K562 (cell line): Measurements from ENCODE around the gene UBE2E2. TPM values are rescaled to one million over a fixed set of nuclear protein-coding genes. Genes with fewer than 3 reads are reported as not detected.

Experiments used
- ATAC-seq: fragments of 200-7000 bp; cut with Tn5 transposase; 3 replicates; pipeline ENCODE4 v1.9.1; 2020; ENCODE audit warnings: moderate library complexity
- BruUV-seq: library from RNA; stranded (reverse); fragments of 400-500 nt; replicated peaks from 2 replicates; lab custom pipeline; 2021; lab: Mats Ljungman, UMichigan
- CTCF ChIA-PET: fragments of 300-600 bp; formaldehyde crosslinking; extraction: SDS; loops from one replicate; lab custom pipeline; 2021; ENCODE audit warnings: low intra/inter-chr PET ratio; lab: Yijun Ruan, JAX
- POLR2A ChIA-PET: fragments of 300-600, 350-650 bp; sonication (Branson Sonifier 250); formaldehyde crosslinking; extraction: SDS; loops from one replicate; lab custom pipeline; 2021; ENCODE audit warnings: antibody characterized with exemption, inconsistent platforms; lab: Yijun Ruan, JAX
- DNase-seq, 4 experiments: peaks; one replicate each; pipeline versions ENCODE4 v3.0.0 to v3.0.0-alpha.2; 2011 to 2018; ENCODE audit warnings: low spot score in 3 of 4, mixed read lengths in 3 of 4; ENCODE audit errors: extremely low read depth in 1 of 4
- FAIRE-seq: peaks from 2 replicates; lab custom pipeline; 2011; peaks lifted over from hg19 to GRCh38; lab: Jason Lieb, UNC
- H2AFZ ChIP-seq: 2 replicates; pipeline ENCODE4 v1.6.0; 2011; ENCODE audit warnings: low read depth, low read length, control low read depth, inconsistent platforms
- H3K27ac ChIP-seq: fragments of 200-600 bp; 3 replicates; pipeline ENCODE4 v1.8.0; 2011; ENCODE audit warnings: low read depth, mild to moderate bottlenecking, control low read depth, inconsistent platforms, low read length, moderate library complexity, mixed read lengths; ENCODE audit errors: extremely low read depth
- H3K27me3 ChIP-seq, 2 experiments: fragments of 300-600 bp in 1 of 2; 2 replicates in 1 of 2; 3 replicates in 1 of 2; pipeline versions ENCODE4 v1.6.0 to v1.8.0; 2011; ENCODE audit warnings: inconsistent platforms in 2 of 2, low read length in 2 of 2, mild to moderate bottlenecking in 1 of 2, mixed read lengths in 1 of 2, moderate library complexity in 1 of 2; ENCODE audit not compliant: control insufficient read depth in 2 of 2, insufficient read depth in 2 of 2
- H3K36me3 ChIP-seq: fragments of 300-600 bp; 3 replicates; pipeline ENCODE4 v1.8.0; 2011; ENCODE audit warnings: mild to moderate bottlenecking, low read length, inconsistent platforms; ENCODE audit not compliant: control insufficient read depth, insufficient read depth
- H3K4me1 ChIP-seq, 2 experiments: fragments of 200-600 bp in 1 of 2; replicated peaks in 1 of 2; 2 replicates in 1 of 2; 3 replicates in 1 of 2; pipeline versions ENCODE4 v1.5.1 to v1.8.0; 2011; ENCODE audit warnings: inconsistent platforms in 2 of 2, low read length in 2 of 2, mild to moderate bottlenecking in 1 of 2, mixed read lengths in 1 of 2, moderate library complexity in 1 of 2; ENCODE audit not compliant: control insufficient read depth in 2 of 2, insufficient read depth in 2 of 2
- H3K4me2 ChIP-seq: 2 replicates; pipeline ENCODE4 v1.6.1; 2011; ENCODE audit warnings: low read length, control low read depth, inconsistent platforms, mixed read lengths; ENCODE audit not compliant: insufficient read depth
- H3K4me3 ChIP-seq: fragments of 200-600 bp; sonication (generic), shearing (Covaris generic); 2 replicates; pipeline ENCODE4 v1.5.1; 2016; ENCODE audit warnings: control low read depth, inconsistent platforms
- H3K79me2 ChIP-seq: fragments of 200-600 bp; 3 replicates; pipeline ENCODE4 v1.8.0; 2011; ENCODE audit warnings: low read length, inconsistent platforms; ENCODE audit not compliant: control insufficient read depth, insufficient read depth
- H3K9ac ChIP-seq, 2 experiments: 2 replicates each; pipeline versions ENCODE4 v1.6.0 to v1.6.1; 2011; ENCODE audit warnings: low read depth in 2 of 2, low read length in 2 of 2, control low read depth in 1 of 2, inconsistent platforms in 1 of 2, mild to moderate bottlenecking in 1 of 2, mixed read lengths in 1 of 2; ENCODE audit not compliant: insufficient read depth in 1 of 2
- H3K9me1 ChIP-seq: one replicate; pipeline ENCODE4 v1.6.0; 2011; ENCODE audit warnings: inconsistent platforms, mild to moderate bottlenecking, low read length, moderate library complexity; ENCODE audit not compliant: control insufficient read depth, insufficient read depth
- H3K9me3 ChIP-seq: replicated peaks from 2 replicates; pipeline ENCODE4 v1.5.1; 2011; ENCODE audit warnings: low read depth, low read length, inconsistent platforms; ENCODE audit not compliant: control insufficient read depth, insufficient read depth
- H4K20me1 ChIP-seq: replicated peaks from 2 replicates; pipeline ENCODE4 v1.6.1; 2011; ENCODE audit warnings: low read length, inconsistent platforms, mixed read lengths; ENCODE audit not compliant: control insufficient read depth, insufficient read depth
- ADNP ChIP-seq: fragments of 200-800 bp; sonication (Bioruptor generic); IDR thresholded peaks from 2 replicates; pipeline ENCODE4 v1.6.1; 2016; ENCODE audit warnings: missing genetic modification characterization, missing compliant biosample characterization
- CBFA2T2 ChIP-seq: fragments of 450-650 bp; conservative IDR thresholded peaks from 2 replicates; pipeline ENCODE4 v1.6.1; 2017; ENCODE audit warnings: mild to moderate bottlenecking
- MAX ChIP-seq: sonication (generic); formaldehyde crosslinking; IDR thresholded peaks from 2 replicates; pipeline ENCODE4 v1.9.0; 2022; ENCODE audit warnings: mild to moderate bottlenecking, missing genetic modification reagents
- MEIS2 ChIP-seq: fragments of 450-650 bp; IDR thresholded peaks from 2 replicates; pipeline ENCODE4 v1.6.1; 2014; ENCODE audit warnings: mild to moderate bottlenecking; ENCODE audit not compliant: partially characterized antibody
- NCOA1 ChIP-seq: fragments of 450-650 bp; IDR thresholded peaks from 2 replicates; pipeline ENCODE4 v1.6.1; 2016; ENCODE audit warnings: low read depth
- RAD21 ChIP-seq, 2 experiments: fragments of 250-450 bp in 1 of 2; fragments of 450-650 bp in 1 of 2; sonication (Bioruptor Pico) in 1 of 2; formaldehyde crosslinking in 1 of 2; IDR thresholded peaks in 1 of 2; conservative IDR thresholded peaks in 1 of 2; 2 replicates each; pipeline versions ENCODE4 v1.4.0 to v1.8.0; 2020 to 2022; ENCODE audit warnings: mild to moderate bottlenecking in 2 of 2, moderate library complexity in 1 of 2
- RBM22 ChIP-seq: fragments of 200-400 bp; formaldehyde crosslinking; IDR thresholded peaks from 2 replicates; pipeline ENCODE4 v1.6.1; 2018; ENCODE audit warnings: low read length, low read depth; ENCODE audit not compliant: poor library complexity, severe bottlenecking
- SOX6 ChIP-seq: fragments of 450-650 bp; IDR thresholded peaks from 2 replicates; pipeline ENCODE4 v1.6.1; 2014; ENCODE audit warnings: mild to moderate bottlenecking
- TCF3 ChIP-seq: sonication (generic); formaldehyde crosslinking; IDR thresholded peaks from 2 replicates; pipeline ENCODE4 v1.4.0; 2020; ENCODE audit warnings: mild to moderate bottlenecking, missing genetic modification reagents
- ZNF121 ChIP-seq: sonication (generic); formaldehyde crosslinking; conservative IDR thresholded peaks from 2 replicates; pipeline ENCODE4 v1.8.0; 2022; ENCODE audit warnings: missing genetic modification reagents
- ZSCAN29 ChIP-seq: fragments of 450-650 bp; IDR thresholded peaks from 2 replicates; pipeline ENCODE4 v1.6.1; 2017
- in situ Hi-C: fragments of 300-500 bp; cut with MboI; formaldehyde crosslinking; loops from 4 replicates; pipeline ENCODE4 v1.15.0; 2018; ENCODE audit warnings: inconsistent platforms, mixed read lengths
- intact Hi-C: fragments of 100-400 bp; cut with micrococcal nuclease; formaldehyde crosslinking; loops from 2 replicates; pipeline ENCODE4 v1.14.2; 2022
- polyA plus RNA-seq, 8 experiments: library from polyadenylated mRNA; depleted of rRNA in 4 of 8; stranded (reverse) in 5 of 8; unstranded in 3 of 8; fragments of >200 nt; fragmentation: Nextera tagmentation in 2 of 8; fragmentation: Illumina TruSeq in 1 of 8; extraction: Ambion mirVana in 2 of 8; extraction: Trizol in 1 of 8; gene quantifications; 2 replicates each; pipeline versions ENCODE4 v1.2.1 to v1.2.3, GENCODE V29; 2011 to 2014; ENCODE audit warnings: inconsistent platforms in 1 of 8, missing spikeins in 1 of 8
- total RNA-seq, 7 experiments: library from RNA; depleted of rRNA in 6 of 7; stranded (reverse); fragments of >200 nt in 6 of 7; fragmentation: Illumina TruSeq in 2 of 7; extraction: Trizol in 2 of 7; gene quantifications; 2 replicates each; pipeline versions ENCODE4 v1.2.1 to v1.2.3, GENCODE V29; 2011 to 2021; ENCODE audit warnings: low replicate concordance in 1 of 7
- TF ChIP-seq, protein P1 (sequence below): fragments of 450-650 bp; IDR thresholded peaks from 2 replicates; pipeline ENCODE4 v1.6.1; 2017; ENCODE audit warnings: mild to moderate bottlenecking, moderate library complexity
- TF ChIP-seq, protein P2 (sequence below), 2 experiments: fragments of 450-650 bp in 1 of 2; IDR thresholded peaks; 2 replicates each; pipeline ENCODE4 v1.6.1; 2011 to 2017; ENCODE audit warnings: low read depth in 2 of 2, antibody characterized with exemption in 1 of 2, borderline replicate concordance in 1 of 2, low read length in 1 of 2, mild to moderate bottlenecking in 1 of 2, mixed read lengths in 1 of 2; ENCODE audit not compliant: control insufficient read depth in 1 of 2
- TF ChIP-seq, protein P3 (sequence below): fragments of 450-650 bp; formaldehyde crosslinking; conservative IDR thresholded peaks from 2 replicates; pipeline ENCODE4 v1.4.0; 2022; ENCODE audit warnings: mild to moderate bottlenecking, missing genetic modification characterization

UBE2E2 gene
- total and polyA plus RNA-seq, 9 of the 15 experiments (the other 6 are each of a cell fraction or from before 2014, with no cell fraction given), result 0.22 to 5.1 (median 1.9) TPM

- TF ChIP-seq SOX6, result no peak
- TF ChIP-seq NCOA1, result no peak
- TF ChIP-seq, protein P1, sequence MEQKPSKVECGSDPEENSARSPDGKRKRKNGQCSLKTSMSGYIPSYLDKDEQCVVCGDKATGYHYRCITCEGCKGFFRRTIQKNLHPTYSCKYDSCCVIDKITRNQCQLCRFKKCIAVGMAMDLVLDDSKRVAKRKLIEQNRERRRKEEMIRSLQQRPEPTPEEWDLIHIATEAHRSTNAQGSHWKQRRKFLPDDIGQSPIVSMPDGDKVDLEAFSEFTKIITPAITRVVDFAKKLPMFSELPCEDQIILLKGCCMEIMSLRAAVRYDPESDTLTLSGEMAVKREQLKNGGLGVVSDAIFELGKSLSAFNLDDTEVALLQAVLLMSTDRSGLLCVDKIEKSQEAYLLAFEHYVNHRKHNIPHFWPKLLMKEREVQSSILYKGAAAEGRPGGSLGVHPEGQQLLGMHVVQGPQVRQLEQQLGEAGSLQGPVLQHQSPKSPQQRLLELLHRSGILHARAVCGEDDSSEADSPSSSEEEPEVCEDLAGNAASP, result no peak
Observed at GRCh38 chr3:23402728-23403492, 199.8 kb downstream of the UBE2E2 start (continued).

- intact Hi-C loops (no loop called here), in situ Hi-C loops (no loop called here)
- CTCF ChIA-PET, result no interaction called here
- BruUV-seq, result no TSS peak
- H2AFZ ChIP-seq, result no peak overlapping the region
- H3K27me3 ChIP-seq, result no peaks in the 10 kb centered on the region
- H4K20me1 ChIP-seq, result no peaks in the 10 kb centered on the region
- H3K36me3 ChIP-seq, result no peaks in the 10 kb centered on the region
- H3K27ac ChIP-seq, result no peak overlapping the region
- no peaks in the 10 kb centered on the region for H3K79me2 ChIP-seq
- H3K9me3 ChIP-seq, result no peaks in the 10 kb centered on the region
- H3K9me1 ChIP-seq, result no peaks in the 10 kb centered on the region
- FAIRE-seq, result no peak
- H3K4me1 ChIP-seq, result no peaks in the 10 kb centered on the region
- H3K4me3 ChIP-seq, result no peak overlapping the region
- H3K9ac ChIP-seq, result no peak overlapping the region
- ATAC-seq, result no peak
- TF ChIP-seq RAD21 (CRISPR knock-in tag; conservative IDR thresholded peaks at IDR 0.05 in 1 of 2, IDR thresholded peaks at IDR 0.05 in 1 of 2) (no peak), TCF3 (CRISPR knock-in tag) (no peak), CBFA2T2 (no peak), ADNP (no peak), ZSCAN29 (no peak), ZNF121 (CRISPR knock-in tag) (no peak), MAX (no peak), RBM22 (no peak), MEIS2 (no peak)
- TF ChIP-seq, protein P2, sequence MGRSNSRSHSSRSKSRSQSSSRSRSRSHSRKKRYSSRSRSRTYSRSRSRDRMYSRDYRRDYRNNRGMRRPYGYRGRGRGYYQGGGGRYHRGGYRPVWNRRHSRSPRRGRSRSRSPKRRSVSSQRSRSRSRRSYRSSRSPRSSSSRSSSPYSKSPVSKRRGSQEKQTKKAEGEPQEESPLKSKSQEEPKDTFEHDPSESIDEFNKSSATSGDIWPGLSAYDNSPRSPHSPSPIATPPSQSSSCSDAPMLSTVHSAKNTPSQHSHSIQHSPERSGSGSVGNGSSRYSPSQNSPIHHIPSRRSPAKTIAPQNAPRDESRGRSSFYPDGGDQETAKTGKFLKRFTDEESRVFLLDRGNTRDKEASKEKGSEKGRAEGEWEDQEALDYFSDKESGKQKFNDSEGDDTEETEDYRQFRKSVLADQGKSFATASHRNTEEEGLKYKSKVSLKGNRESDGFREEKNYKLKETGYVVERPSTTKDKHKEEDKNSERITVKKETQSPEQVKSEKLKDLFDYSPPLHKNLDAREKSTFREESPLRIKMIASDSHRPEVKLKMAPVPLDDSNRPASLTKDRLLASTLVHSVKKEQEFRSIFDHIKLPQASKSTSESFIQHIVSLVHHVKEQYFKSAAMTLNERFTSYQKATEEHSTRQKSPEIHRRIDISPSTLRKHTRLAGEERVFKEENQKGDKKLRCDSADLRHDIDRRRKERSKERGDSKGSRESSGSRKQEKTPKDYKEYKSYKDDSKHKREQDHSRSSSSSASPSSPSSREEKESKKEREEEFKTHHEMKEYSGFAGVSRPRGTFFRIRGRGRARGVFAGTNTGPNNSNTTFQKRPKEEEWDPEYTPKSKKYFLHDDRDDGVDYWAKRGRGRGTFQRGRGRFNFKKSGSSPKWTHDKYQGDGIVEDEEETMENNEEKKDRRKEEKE (IDR thresholded peaks at IDR 0.05; ENCODE audit: borderline replicate concordance in 1 of 2, control insufficient read depth in 1 of 2, low read depth in 2 of 2, low read length in 1 of 2), result no peak
- TF ChIP-seq, protein P3, sequence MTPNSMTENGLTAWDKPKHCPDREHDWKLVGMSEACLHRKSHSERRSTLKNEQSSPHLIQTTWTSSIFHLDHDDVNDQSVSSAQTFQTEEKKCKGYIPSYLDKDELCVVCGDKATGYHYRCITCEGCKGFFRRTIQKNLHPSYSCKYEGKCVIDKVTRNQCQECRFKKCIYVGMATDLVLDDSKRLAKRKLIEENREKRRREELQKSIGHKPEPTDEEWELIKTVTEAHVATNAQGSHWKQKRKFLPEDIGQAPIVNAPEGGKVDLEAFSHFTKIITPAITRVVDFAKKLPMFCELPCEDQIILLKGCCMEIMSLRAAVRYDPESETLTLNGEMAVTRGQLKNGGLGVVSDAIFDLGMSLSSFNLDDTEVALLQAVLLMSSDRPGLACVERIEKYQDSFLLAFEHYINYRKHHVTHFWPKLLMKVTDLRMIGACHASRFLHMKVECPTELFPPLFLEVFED, result no peak
- H3K4me2 ChIP-seq, result no peak overlapping the region
- no peak for DNase-seq
- POLR2A ChIA-PET, result no interaction called here
Observed at GRCh38 chr3:23404246-23404645, 201.1 kb downstream of the UBE2E2 start.
